HuH-7.5 (cell line): ENCODE results near the gene COL5A2.

ENCODE experiments used
- DNase-seq: peaks from one replicate; pipeline ENCODE4 v3.0.0; 2011; ENCODE audit warnings: low spot score

The COL5A2 gene

GRCh38 chr2:189096769-189097447 is 82.7 kb downstream of the COL5A2 start:
- no peak for DNase-seq

GRCh38 chr2:189095101-189095500 is 84.5 kb downstream of the COL5A2 start:
- no peak for DNase-seq

GRCh38 chr2:189092936-189093335 is 86.6 kb downstream of the COL5A2 start:
- no peak for DNase-seq

GRCh38 chr2:189091253-189091652 is 88.3 kb downstream of the COL5A2 start:
- DNase-seq: no peak

- no peak for DNase-seq
Observed at GRCh38 chr2:189088591-189089205, 90.9 kb downstream of the COL5A2 start.

- DNase-seq: no peak
Observed at GRCh38 chr2:189086710-189087109, 92.9 kb downstream of the COL5A2 start.

- DNase-seq: no peak
Observed at GRCh38 chr2:189086250-189086649, 93.3 kb downstream of the COL5A2 start.

- DNase-seq: no peak
Observed at GRCh38 chr2:189083606-189084005, 96.0 kb downstream of the COL5A2 start.

GRCh38 chr2:189083106-189083505 is 96.5 kb downstream of the COL5A2 start:
- DNase-seq: no peak

GRCh38 chr2:189082376-189082975 is 97.1 kb downstream of the COL5A2 start:
- no peak for DNase-seq

GRCh38 chr2:189076572-189076971 is 103.0 kb downstream of the COL5A2 start:
- no peak for DNase-seq

- no peak for DNase-seq
Observed at GRCh38 chr2:189076120-189076519, 103.4 kb downstream of the COL5A2 start.

- DNase-seq: no peak
Observed at GRCh38 chr2:189074506-189074905, 105.1 kb downstream of the COL5A2 start.

GRCh38 chr2:189072036-189072435 is 107.5 kb downstream of the COL5A2 start:
- DNase-seq: no peak

GRCh38 chr2:189069855-189070619 is 109.5 kb downstream of the COL5A2 start:
- DNase-seq: no peak

GRCh38 chr2:189066037-189066436 is 113.5 kb downstream of the COL5A2 start:
- no peak for DNase-seq

GRCh38 chr2:189060096-189060642 is 119.4 kb downstream of the COL5A2 start:
- DNase-seq: no peak

GRCh38 chr2:189057316-189057715 is 122.2 kb downstream of the COL5A2 start:
- no peak for DNase-seq

GRCh38 chr2:189056200-189057106 is 123.1 kb downstream of the COL5A2 start:
- no peak for DNase-seq

- no peak for DNase-seq
Observed at GRCh38 chr2:189050165-189050712, 129.3 kb downstream of the COL5A2 start.

GRCh38 chr2:189049709-189050164 is 129.8 kb downstream of the COL5A2 start:
- no peak for DNase-seq
